Activated T-cell treated with anti-CD3 and anti-CD28 coated beads, Interleukin-2, amount 50 U/mL, for 4 hours (primary cell): ENCODE results near the gene CEMIP. TPM values are rescaled to one million over a fixed set of nuclear protein-coding genes. Genes with fewer than 3 reads are reported as not detected.
"Not testable (repeated sequence)": the region's sequence is repeated elsewhere in the genome, so short reads cannot be mapped to it uniquely, and the experiment has no call there.

Experiments
- ATAC-seq, 2 donors: fragments of 200-7000 bp; cut with Tn5 transposase; one replicate each; pipeline ENCODE4 v1.10.0; 2021
- DNase-seq: peaks from one replicate; pipeline ENCODE4 v3.0.0-alpha.2; 2020
- H3K27me3 Mint-ChIP-seq: one replicate; pipeline ENCODE4 v1.8.0; 2021; ENCODE audit warnings: low read depth, mixed read lengths
- H3K36me3 Mint-ChIP-seq: one replicate; pipeline ENCODE4 v1.8.0; 2022; ENCODE audit warnings: mixed read lengths; ENCODE audit not compliant: insufficient read depth
- H3K4me1 Mint-ChIP-seq: one replicate; pipeline ENCODE4 v1.8.0; 2021; ENCODE audit warnings: low read depth, mixed read lengths
- H3K4me3 Mint-ChIP-seq: one replicate; pipeline ENCODE4 v1.8.0; 2021; ENCODE audit warnings: mild to moderate bottlenecking, moderate library complexity, mixed read lengths
- H3K9me3 Mint-ChIP-seq: one replicate; pipeline ENCODE4 v1.8.0; 2021; ENCODE audit warnings: mixed read lengths
- total RNA-seq, 3 donors: library from RNA; stranded (reverse); gene quantifications; one replicate each; pipeline ENCODE4 v1.2.1, GENCODE V29; 2021

CEMIP gene
- total RNA-seq, 3 donors from 2014 or later: 0.30 to 0.51 (median 0.37) TPM

GRCh38 chr15:80745888-80746287 lies 33.3 kb upstream of the CEMIP start:
- Mint-ChIP-seq H3K4me3 (no peak overlapping the region), H3K27me3 (no peaks in the 10 kb centered on the region), H3K36me3 (peaks cover 4% of the 10 kb centered on the region), H3K4me1 (peaks cover 1% of the 10 kb centered on the region), H3K9me3 (peaks cover 8% of the 10 kb centered on the region)
- no peak for DNase-seq
- ATAC-seq: no peak

GRCh38 chr15:80747317-80748053 lies 31.7 kb upstream of the CEMIP start:
- H3K4me1 Mint-ChIP-seq: peaks cover 1% of the 10 kb centered on the region
- H3K9me3 Mint-ChIP-seq: peaks cover 8% of the 10 kb centered on the region
- peaks cover 4% of the 10 kb centered on the region for H3K36me3 Mint-ChIP-seq
- H3K27me3 Mint-ChIP-seq: no peaks in the 10 kb centered on the region
- no peak overlapping the region for H3K4me3 Mint-ChIP-seq
- DNase-seq (no peak), ATAC-seq (no peak)

- Mint-ChIP-seq H3K27me3 (no peaks in the 10 kb centered on the region), H3K36me3 (peaks cover 4% of the 10 kb centered on the region), H3K9me3 (peaks cover 8% of the 10 kb centered on the region), H3K4me3 (no peak overlapping the region), H3K4me1 (peaks cover 1% of the 10 kb centered on the region)
- DNase-seq (no peak), ATAC-seq (no peak)
These were observed 29.6 kb upstream of the CEMIP start for GRCh38 chr15:80749589-80749988.

GRCh38 chr15:80750575-80750974 lies 28.6 kb upstream of the CEMIP start:
- peaks cover 7% of the 10 kb centered on the region for H3K9me3 Mint-ChIP-seq
- DNase-seq (no peak), ATAC-seq (no peak)
- no peak overlapping the region for H3K4me3 Mint-ChIP-seq
- H3K27me3 Mint-ChIP-seq: no peaks in the 10 kb centered on the region
- peaks cover 1% of the 10 kb centered on the region for H3K4me1 Mint-ChIP-seq
- peaks cover 4% of the 10 kb centered on the region for H3K36me3 Mint-ChIP-seq

- Mint-ChIP-seq H3K27me3 (no peaks in the 10 kb centered on the region), H3K36me3 (peaks cover 2% of the 10 kb centered on the region), H3K4me3 (no peak overlapping the region), H3K4me1 (peaks cover 2% of the 10 kb centered on the region), H3K9me3 (no peaks in the 10 kb centered on the region)
- no peak for ATAC-seq
- DNase-seq: no peak
These were observed 27.0 kb upstream of the CEMIP start for GRCh38 chr15:80752204-80752603.

GRCh38 chr15:80753161-80753560 lies 26.0 kb upstream of the CEMIP start:
- H3K4me1 Mint-ChIP-seq: peaks cover 2% of the 10 kb centered on the region
- no peaks in the 10 kb centered on the region for H3K27me3 Mint-ChIP-seq
- peaks cover 2% of the 10 kb centered on the region for H3K36me3 Mint-ChIP-seq
- DNase-seq (no peak), ATAC-seq (no peak)
- H3K4me3 Mint-ChIP-seq: no peak overlapping the region
- no peaks in the 10 kb centered on the region for H3K9me3 Mint-ChIP-seq

- H3K36me3 Mint-ChIP-seq: peaks cover 2% of the 10 kb centered on the region
- no peak overlapping the region for H3K4me3 Mint-ChIP-seq
- H3K4me1 Mint-ChIP-seq: peaks cover 2% of the 10 kb centered on the region
- no peaks in the 10 kb centered on the region for H3K9me3 Mint-ChIP-seq
- no peak for DNase-seq
- no peak for ATAC-seq
- no peaks in the 10 kb centered on the region for H3K27me3 Mint-ChIP-seq
These were observed 25.2 kb upstream of the CEMIP start for GRCh38 chr15:80754014-80754413.

- peaks cover 2% of the 10 kb centered on the region for H3K4me1 Mint-ChIP-seq
- no peaks in the 10 kb centered on the region for H3K27me3 Mint-ChIP-seq
- ATAC-seq (no peak), DNase-seq (no peak)
- H3K4me3 Mint-ChIP-seq: no peak overlapping the region
- H3K9me3 Mint-ChIP-seq: no peaks in the 10 kb centered on the region
- H3K36me3 Mint-ChIP-seq: no peaks in the 10 kb centered on the region
These were observed 23.3 kb upstream of the CEMIP start for GRCh38 chr15:80755885-80756284.

- H3K4me1 Mint-ChIP-seq: peaks cover 2% of the 10 kb centered on the region
These were observed 20.9 kb upstream of the CEMIP start for GRCh38 chr15:80758130-80758745.

GRCh38 chr15:80760960-80761359 lies 18.2 kb upstream of the CEMIP start:
- no peak overlapping the region for H3K4me3 Mint-ChIP-seq
- H3K9me3 Mint-ChIP-seq: no peaks in the 10 kb centered on the region
- H3K4me1 Mint-ChIP-seq: no peaks in the 10 kb centered on the region
- DNase-seq: no peak
- no peaks in the 10 kb centered on the region for H3K36me3 Mint-ChIP-seq
- no peaks in the 10 kb centered on the region for H3K27me3 Mint-ChIP-seq
- no peak for ATAC-seq

More at GRCh38 chr15:80758130-80758745, 20.9 kb upstream of the CEMIP start:
- Mint-ChIP-seq H3K4me3 (no peak overlapping the region), H3K36me3 (no peaks in the 10 kb centered on the region), H3K27me3 (no peaks in the 10 kb centered on the region), H3K9me3 (no peaks in the 10 kb centered on the region)
- no peak for DNase-seq
- ATAC-seq: no peak

- ATAC-seq: no peak
These were observed 17.4 kb upstream of the CEMIP start for GRCh38 chr15:80761754-80762153.

GRCh38 chr15:80763235-80763634 lies 15.9 kb upstream of the CEMIP start:
- DNase-seq, H3K4me1 Mint-ChIP-seq, H3K4me3 Mint-ChIP-seq, H3K27me3 Mint-ChIP-seq, ATAC-seq, H3K9me3 Mint-ChIP-seq, H3K36me3 Mint-ChIP-seq: not testable (repeated sequence)

More at GRCh38 chr15:80761754-80762153, 17.4 kb upstream of the CEMIP start:
- Mint-ChIP-seq H3K4me3 (no peak overlapping the region), H3K36me3 (no peaks in the 10 kb centered on the region), H3K27me3 (no peaks in the 10 kb centered on the region), H3K4me1 (no peaks in the 10 kb centered on the region), H3K9me3 (no peaks in the 10 kb centered on the region)
- no peak for DNase-seq

GRCh38 chr15:80764535-80764934 lies 14.6 kb upstream of the CEMIP start:
- DNase-seq: no peak
- Mint-ChIP-seq H3K27me3 (no peaks in the 10 kb centered on the region), H3K36me3 (no peaks in the 10 kb centered on the region), H3K4me1 (no peaks in the 10 kb centered on the region), H3K9me3 (no peaks in the 10 kb centered on the region), H3K4me3 (no peak overlapping the region)
- no peak for ATAC-seq

GRCh38 chr15:80766275-80766674 lies 12.9 kb upstream of the CEMIP start:
- Mint-ChIP-seq H3K4me1 (no peaks in the 10 kb centered on the region), H3K9me3 (no peaks in the 10 kb centered on the region), H3K4me3 (no peak overlapping the region), H3K36me3 (no peaks in the 10 kb centered on the region), H3K27me3 (no peaks in the 10 kb centered on the region)
- ATAC-seq (no peak), DNase-seq (no peak)

GRCh38 chr15:80768158-80768557 lies 11.0 kb upstream of the CEMIP start:
- no peaks in the 10 kb centered on the region for H3K4me1 Mint-ChIP-seq
- H3K27me3 Mint-ChIP-seq: no peaks in the 10 kb centered on the region
- H3K4me3 Mint-ChIP-seq: no peak overlapping the region
- no peaks in the 10 kb centered on the region for H3K36me3 Mint-ChIP-seq
- no peak for ATAC-seq
- H3K9me3 Mint-ChIP-seq: no peaks in the 10 kb centered on the region
- no peak for DNase-seq
